WI38 (cell line): ENCODE data around the gene PARP6.
A peak's percentile ranks its signal among the peaks of the same experiment; 100 is the strongest.

Source experiments
- H3K4me3 ChIP-seq: 2 replicates; pipeline ENCODE4 v1.5.1; 2011; ENCODE audit warnings: low read depth, mild to moderate bottlenecking, control low read depth, low read length
- CTCF ChIP-seq: IDR thresholded peaks from 2 replicates; pipeline ENCODE4 v1.5.1; 2012; ENCODE audit warnings: low read depth, mild to moderate bottlenecking, control low read depth, low read length

Gene PARP6

GRCh38 chr15:72288796-72289596, 16.6 kb upstream of the PARP6 start:
- H3K4me3 ChIP-seq: no peak overlapping the region
- TF ChIP-seq CTCF: no peak

- peak; percentile 52; the same call in 1 of the 2 replicates for TF ChIP-seq CTCF
- no peak overlapping the region for H3K4me3 ChIP-seq
Measured at GRCh38 chr15:72285927-72286516, 13.7 kb upstream of the PARP6 start.

GRCh38 chr15:72285402-72285801, 13.0 kb upstream of the PARP6 start:
- TF ChIP-seq CTCF: no peak
- H3K4me3 ChIP-seq: no peak overlapping the region

DNA sequence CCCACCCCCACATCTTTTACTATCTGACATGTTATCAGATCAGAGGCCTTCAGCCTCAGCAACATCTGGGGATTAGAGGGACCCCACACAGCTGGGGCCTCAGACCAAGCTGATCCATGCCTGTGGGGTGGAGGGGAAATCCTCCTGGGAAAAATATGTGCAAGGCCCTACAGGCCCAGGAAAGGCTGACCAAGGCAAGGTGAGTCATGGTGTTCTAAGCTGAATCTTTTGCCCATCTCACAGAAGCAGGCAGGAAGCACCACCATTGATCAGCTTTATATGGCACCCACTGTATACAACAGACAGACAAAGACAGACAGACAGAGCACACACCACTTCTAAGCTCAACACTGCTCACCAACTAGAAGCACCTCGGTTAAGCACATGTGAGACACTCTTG, 12.4 kb upstream of the PARP6 start:
- no peak for TF ChIP-seq CTCF
- H3K4me3 ChIP-seq: no peak overlapping the region

DNA sequence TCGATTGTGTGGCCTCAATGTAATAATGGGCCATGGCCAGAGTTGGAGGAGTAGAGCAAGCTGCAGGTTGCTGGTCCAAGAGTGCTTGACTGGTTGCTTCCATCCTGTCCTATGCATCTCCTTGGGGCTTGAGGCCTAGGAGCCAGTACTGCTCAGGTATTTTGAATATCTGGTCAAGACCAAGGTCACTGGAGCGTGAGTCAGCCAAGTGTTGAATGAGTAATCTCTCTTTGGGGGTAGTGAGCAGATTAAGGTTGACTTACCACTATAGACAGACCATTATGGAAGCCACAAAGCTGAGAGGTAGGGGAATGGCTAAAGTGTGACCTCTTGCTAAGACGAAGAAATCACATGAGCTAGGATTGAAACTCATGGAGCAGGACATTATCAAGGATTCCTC, 9.4 kb upstream of the PARP6 start:
- no peak for TF ChIP-seq CTCF
- no peak overlapping the region for H3K4me3 ChIP-seq

DNA sequence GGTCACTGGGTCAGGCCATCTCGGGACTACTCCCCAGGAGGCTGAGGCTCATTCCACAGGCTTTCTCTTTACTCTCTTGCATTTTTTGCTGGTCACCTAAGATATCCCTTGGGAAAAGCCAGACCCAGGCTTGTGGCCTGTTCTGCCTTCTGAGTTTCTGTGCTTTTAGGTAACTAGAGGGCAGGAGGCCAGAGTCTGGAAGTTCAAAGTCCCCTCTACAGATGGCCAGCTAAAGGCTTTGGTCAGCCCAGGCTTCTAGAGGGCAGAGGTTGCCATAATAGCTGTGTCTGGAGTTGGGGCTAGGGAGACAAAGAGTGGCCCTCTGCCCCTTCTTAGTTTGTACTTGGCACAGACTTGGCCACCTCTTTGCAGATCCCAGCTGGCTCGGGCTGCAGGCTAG, 8.4 kb upstream of the PARP6 start:
- H3K4me3 ChIP-seq: no peak overlapping the region
- TF ChIP-seq CTCF: no peak

DNA sequence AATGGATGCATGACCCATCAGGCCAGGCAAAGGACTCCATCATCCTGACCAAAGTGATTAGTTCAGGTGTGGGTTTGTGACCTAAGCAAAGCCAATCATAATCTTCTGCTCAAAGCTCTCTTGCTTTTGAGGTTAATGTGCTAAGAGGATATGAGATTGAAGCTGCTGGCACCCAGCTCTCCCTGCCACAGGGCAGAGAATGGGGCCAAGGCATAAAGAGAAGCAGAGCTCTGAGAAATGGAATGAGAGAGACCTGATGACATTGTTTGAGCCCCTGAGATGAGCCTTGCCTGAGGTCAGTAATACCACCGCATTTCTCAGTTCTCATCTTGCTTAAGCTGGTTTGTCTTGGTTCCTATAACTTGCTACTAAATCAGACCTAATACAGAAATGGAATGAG, 6.4 kb upstream of the PARP6 start:
- TF ChIP-seq CTCF: no peak
- H3K4me3 ChIP-seq: no peak overlapping the region
